GM23248 (cell line): ENCODE measurements around the gene MEIKIN. TPM values are rescaled to one million over a fixed set of nuclear protein-coding genes. Genes with fewer than 3 reads are reported as not detected.

Source experiments
- DNase-seq: peaks from one replicate; pipeline ENCODE4 v3.0.0-alpha.2; 2015
- H2AFZ ChIP-seq: fragments of 200-600 bp; sonication (generic); 2 replicates; pipeline ENCODE4 v1.6.1; 2016; ENCODE audit warnings: antibody characterized with exemption
- H3F3A ChIP-seq: fragments of 200-600 bp; sonication (generic); 2 replicates; pipeline ENCODE4 v1.6.1; 2016; ENCODE audit warnings: mild to moderate bottlenecking, antibody characterized with exemption, mixed run types; ENCODE audit not compliant: insufficient read depth
- H3K27ac ChIP-seq: fragments of 200-600 bp; sonication (generic); 2 replicates; pipeline ENCODE4 v1.5.1; 2016; ENCODE audit warnings: mild to moderate bottlenecking
- H3K27me3 ChIP-seq: fragments of 200-600 bp; sonication (generic); replicated peaks from 2 replicates; pipeline ENCODE4 v1.6.1; 2016; ENCODE audit warnings: mild to moderate bottlenecking; ENCODE audit not compliant: insufficient read depth
- H3K36me3 ChIP-seq: fragments of 200-600 bp; sonication (generic); 2 replicates; pipeline ENCODE4 v1.6.1; 2016; ENCODE audit warnings: low read depth, mild to moderate bottlenecking
- H3K4me1 ChIP-seq: fragments of 200-600 bp; sonication (generic); 2 replicates; pipeline ENCODE4 v1.6.1; 2016; ENCODE audit warnings: mild to moderate bottlenecking; ENCODE audit not compliant: insufficient read depth
- H3K4me2 ChIP-seq: fragments of 200-600 bp; sonication (generic); one replicate; pipeline ENCODE4 v1.6.1; 2016; ENCODE audit warnings: mild to moderate bottlenecking; ENCODE audit not compliant: unreplicated experiment
- H3K4me3 ChIP-seq: fragments of 200-600 bp; sonication (generic); 2 replicates; pipeline ENCODE4 v1.5.1; 2016; ENCODE audit warnings: mild to moderate bottlenecking
- H3K79me2 ChIP-seq: fragments of 200-600 bp; sonication (generic); 2 replicates; pipeline ENCODE4 v1.6.1; 2016; ENCODE audit warnings: mild to moderate bottlenecking; ENCODE audit not compliant: insufficient read depth
- H3K9ac ChIP-seq: fragments of 200-600 bp; sonication (generic); 2 replicates; pipeline ENCODE4 v1.6.1; 2016; ENCODE audit warnings: mild to moderate bottlenecking
- H3K9me2 ChIP-seq: fragments of 200-600 bp; sonication (generic); 2 replicates; pipeline ENCODE4 v1.6.1; 2016; ENCODE audit warnings: mixed run types, mild to moderate bottlenecking, moderate library complexity; ENCODE audit not compliant: insufficient read depth
- H3K9me3 ChIP-seq: fragments of 200-600 bp; sonication (generic); one replicate; pipeline ENCODE4 v1.6.1; 2017; ENCODE audit warnings: low read depth
- H4K20me1 ChIP-seq: fragments of 200-600 bp; sonication (generic); 2 replicates; pipeline ENCODE4 v1.6.0; 2016; ENCODE audit not compliant: insufficient read depth
- EZH2 ChIP-seq: fragments of 200-600 bp; sonication (generic); IDR thresholded peaks from 2 replicates; pipeline ENCODE4 v1.6.1; 2018; ENCODE audit warnings: antibody characterized with exemption, mild to moderate bottlenecking; ENCODE audit not compliant: insufficient read depth, poor library complexity, severe bottlenecking
- EZH2phosphoT487 ChIP-seq: fragments of 200-600 bp; sonication (generic); IDR thresholded peaks from 2 replicates; pipeline ENCODE4 v1.6.1; 2018; ENCODE audit warnings: antibody characterized with exemption, moderate library complexity, mild to moderate bottlenecking, low read depth; ENCODE audit not compliant: insufficient read depth
- WGBS, 2 experiments: methylation state at CpG; one replicate each; pipeline ENCODE4 v1.1.6; 2015 to 2017; ENCODE audit warnings: low lambda C conversion rate in 2 of 2, low coverage in 1 of 2; ENCODE audit errors: missing lambda C conversion rate in 2 of 2; 5-methylcytosine and 5-hydroxymethylcytosine counted together
- in situ Hi-C: fragments of 300-500 bp; cut with MboI; formaldehyde crosslinking; loops from 2 replicates; pipeline ENCODE4 v1.15.0; 2020
- polyA plus RNA-seq: library from polyadenylated mRNA; unstranded; fragments of >200 nt; fragmentation: Nextera tagmentation; extraction: Ambion mirVana; gene quantifications from 2 replicates; pipeline ENCODE4 v1.2.1, GENCODE V29; 2016
- total RNA-seq: library from RNA; depleted of rRNA; stranded (reverse); fragments of >200 nt; shearing (Covaris generic); gene quantifications from 2 replicates; pipeline ENCODE4 v1.2.3, GENCODE V29; 2014

MEIKIN gene
- total and polyA plus RNA-seq, 2 experiments from 2014 or later: not detected

DNA sequence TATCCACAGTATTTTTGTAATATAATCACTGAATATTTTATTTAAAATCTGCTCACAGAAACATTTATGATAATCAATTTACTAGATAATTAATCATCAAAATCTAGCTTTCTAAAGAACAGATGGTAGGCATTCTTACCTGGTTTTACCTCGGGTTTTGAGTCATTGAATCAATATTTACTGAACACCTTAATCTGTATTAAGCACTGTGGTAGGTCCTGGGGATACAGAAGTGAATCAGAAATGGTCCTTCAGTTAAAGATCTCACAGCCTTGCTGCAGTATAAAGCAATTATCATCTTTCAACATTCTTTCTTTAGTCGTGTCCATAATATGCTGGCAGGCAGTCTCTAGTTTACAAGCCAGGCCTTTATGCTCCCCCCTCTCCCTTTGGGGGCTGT, 2.0 kb upstream of the MEIKIN start:
- Histone ChIP-seq H3K9me3 (no peaks in the 10 kb centered on the region), H4K20me1 (no peaks in the 10 kb centered on the region), H3K27me3 (no peaks in the 10 kb centered on the region), H3K36me3 (no peaks in the 10 kb centered on the region), H3K27ac (no peak overlapping the region), H3K9me2 (no peaks in the 10 kb centered on the region), H3K4me3 (no peak overlapping the region), H3K9ac (no peak overlapping the region), H3K79me2 (no peaks in the 10 kb centered on the region), H3K4me1 (no peaks in the 10 kb centered on the region), H3F3A (no peaks in the 10 kb centered on the region), H3K4me2 (no peak overlapping the region), H2AFZ (no peak overlapping the region)
- 1 to 5% methylated on average over 2 of the region's 2 CpGs for WGBS, 2 experiments
- in situ Hi-C loops: no loop called here
- TF ChIP-seq EZH2 (no peak), EZH2phosphoT487 (no peak)
- DNase-seq: no peak

DNA sequence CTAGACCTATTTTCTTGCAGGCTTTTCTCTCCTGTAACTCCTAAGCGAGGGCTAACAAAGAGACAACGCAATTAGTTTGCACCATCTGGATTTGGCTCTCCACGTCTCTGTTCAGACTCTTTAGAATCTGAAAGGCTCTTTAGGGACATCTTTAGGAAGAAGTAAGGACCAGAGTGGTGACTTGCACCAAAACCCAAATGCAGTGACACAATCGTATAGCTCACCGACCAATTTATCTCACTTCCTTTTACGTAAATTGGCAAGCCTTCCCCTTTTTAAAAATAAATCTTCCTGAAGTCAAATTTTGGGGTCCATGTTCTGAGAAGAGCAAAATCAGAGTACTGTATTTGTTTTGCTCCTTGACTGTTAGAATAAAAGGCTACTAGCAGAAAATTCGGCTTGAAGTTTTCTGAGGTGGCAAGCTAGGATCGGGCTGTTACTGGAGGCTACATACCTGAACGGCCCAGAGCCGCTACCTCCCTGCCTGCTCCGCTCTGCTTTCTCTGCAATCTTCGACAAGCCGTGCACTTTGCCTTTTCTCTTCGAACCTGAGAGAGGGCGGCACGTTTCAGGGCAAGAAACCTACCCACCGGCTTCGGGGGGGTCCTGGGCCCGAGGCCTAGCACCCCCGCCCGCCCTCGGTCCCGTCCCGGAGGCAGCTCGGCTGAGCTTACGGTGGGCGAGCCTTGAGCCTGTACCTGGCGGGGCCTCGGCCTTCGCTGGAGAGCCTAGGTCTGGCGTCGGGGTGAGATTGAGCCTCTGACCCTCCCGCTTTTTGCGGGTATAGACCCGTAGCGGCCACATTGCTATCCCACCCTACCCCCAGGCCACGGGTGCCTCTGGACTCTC, 537 bp downstream of the MEIKIN start:
- Histone ChIP-seq H3F3A (no peaks in the 10 kb centered on the region), H3K36me3 (no peaks in the 10 kb centered on the region), H3K4me1 (no peaks in the 10 kb centered on the region), H3K9ac (no peak overlapping the region), H3K9me2 (no peaks in the 10 kb centered on the region), H2AFZ (no peak overlapping the region), H4K20me1 (no peaks in the 10 kb centered on the region), H3K79me2 (no peaks in the 10 kb centered on the region), H3K27ac (no peak overlapping the region), H3K4me3 (no peak overlapping the region), H3K9me3 (no peaks in the 10 kb centered on the region), H3K4me2 (no peak overlapping the region), H3K27me3 (no peaks in the 10 kb centered on the region)
- in situ Hi-C loops: no loop called here
- DNase-seq: no peak
- no peak for TF ChIP-seq EZH2phosphoT487
- no peak for TF ChIP-seq EZH2
- 72 to 77% methylated on average over 28 to 29 of the region's 37 CpGs for WGBS, 2 experiments

DNA sequence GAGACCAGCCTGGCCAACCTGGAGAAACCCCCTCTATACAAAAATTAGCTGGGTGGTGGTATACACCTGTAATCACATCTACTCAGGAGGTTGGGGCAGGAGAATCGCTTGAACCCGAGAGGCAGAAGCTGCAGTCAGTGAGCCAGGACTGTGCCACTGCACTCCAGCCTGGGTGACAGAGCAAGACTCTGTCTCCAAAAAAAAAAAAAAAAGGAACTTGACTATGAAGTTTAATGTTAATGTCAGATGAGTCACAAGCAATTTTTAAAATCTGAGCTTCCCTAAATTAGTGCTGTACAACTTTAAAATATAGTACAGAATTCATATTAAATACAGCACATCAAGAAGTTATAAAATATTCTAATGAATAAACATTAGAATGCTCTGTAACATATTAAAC, 1.5 kb downstream of the MEIKIN start:
- no peak overlapping the region for H3K4me2 ChIP-seq
- H2AFZ ChIP-seq: no peak overlapping the region
- no peaks in the 10 kb centered on the region for H4K20me1 ChIP-seq
- in situ Hi-C loops: no loop called here
- no peak overlapping the region for H3K9ac ChIP-seq
- no peaks in the 10 kb centered on the region for H3K9me2 ChIP-seq
- no peaks in the 10 kb centered on the region for H3K9me3 ChIP-seq
- no peaks in the 10 kb centered on the region for H3F3A ChIP-seq
- DNase-seq: no peak
- WGBS, 2 experiments: 44 to 63% methylated on average over 2 of the region's 2 CpGs
- H3K27ac ChIP-seq: no peak overlapping the region
- no peaks in the 10 kb centered on the region for H3K4me1 ChIP-seq
- no peaks in the 10 kb centered on the region for H3K36me3 ChIP-seq
- no peaks in the 10 kb centered on the region for H3K27me3 ChIP-seq
- TF ChIP-seq EZH2 (no peak), EZH2phosphoT487 (no peak)
- H3K79me2 ChIP-seq: no peaks in the 10 kb centered on the region
- no peak overlapping the region for H3K4me3 ChIP-seq

DNA sequence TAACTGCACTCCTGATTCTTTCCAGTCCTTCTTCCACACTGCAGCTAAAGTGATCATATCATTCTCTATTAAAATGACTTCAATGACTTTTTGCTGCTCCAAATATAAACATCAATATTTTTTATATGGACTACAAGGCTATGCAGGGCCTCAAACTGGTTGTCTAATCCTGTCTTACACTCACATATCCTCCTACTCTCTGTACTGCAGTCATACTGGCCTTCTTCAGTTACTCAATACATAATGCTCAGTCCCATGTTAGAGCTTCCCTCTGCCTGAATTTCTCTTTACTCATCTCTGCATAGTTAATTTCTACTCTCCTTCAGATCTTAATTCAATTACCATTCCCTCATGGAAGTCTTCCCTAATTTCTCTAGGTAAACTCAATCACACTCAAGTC, 3.4 kb downstream of the MEIKIN start:
- no peak overlapping the region for H3K27ac ChIP-seq
- no peak overlapping the region for H3K9ac ChIP-seq
- no peaks in the 10 kb centered on the region for H4K20me1 ChIP-seq
- no peaks in the 10 kb centered on the region for H3K9me2 ChIP-seq
- no peaks in the 10 kb centered on the region for H3K36me3 ChIP-seq
- no peak for TF ChIP-seq EZH2phosphoT487
- no peak for TF ChIP-seq EZH2
- H3K79me2 ChIP-seq: no peaks in the 10 kb centered on the region
- DNase-seq: no peak
- no peaks in the 10 kb centered on the region for H3K27me3 ChIP-seq
- no peaks in the 10 kb centered on the region for H3K9me3 ChIP-seq
- H3F3A ChIP-seq: no peaks in the 10 kb centered on the region
- H3K4me3 ChIP-seq: no peak overlapping the region
- in situ Hi-C loops: no loop called here
- H3K4me1 ChIP-seq: no peaks in the 10 kb centered on the region
- H2AFZ ChIP-seq: no peak overlapping the region
- H3K4me2 ChIP-seq: no peak overlapping the region
